Gastrocnemius medialis (tissue), 4 donors: ENCODE data around the gene KIF22.

Experiments used
- CTCF ChIP-seq, 5 experiments: fragments of 450-650 bp in 3 of 5; fragments of 200-600 bp in 2 of 5; sonication (generic) in 2 of 5; IDR thresholded peaks in 4 of 5; conservative IDR thresholded peaks in 1 of 5; 1 replicate in 4 of 5; 2 replicates in 1 of 5; pipeline ENCODE4 v1.5.1; 2016 to 2019; ENCODE audit warnings: antibody characterized with exemption in 5 of 5, mild to moderate bottlenecking in 3 of 5, moderate library complexity in 3 of 5
- POLR2A ChIP-seq, 2 donors: fragments of 450-650 bp; IDR thresholded peaks; one replicate each; pipeline ENCODE4 v1.6.1; 2017; ENCODE audit warnings: antibody characterized with exemption in 2 of 2, mild to moderate bottlenecking in 2 of 2, moderate library complexity in 2 of 2

GRCh38 chr16:29849505-29849904 is 59.0 kb downstream of the KIF22 start:
- TF ChIP-seq CTCF (IDR thresholded peaks at IDR 0.05 in 4 of 5, conservative IDR thresholded peaks at IDR 0.05 in 1 of 5) (no peak), POLR2A (IDR thresholded peaks at IDR 0.05) (no peak)
